ENCODE results near the gene TRMT112.

GRCh38 chr11:64356498-64357411 is 39.4 kb upstream of the TRMT112 start:
- TF ChIP-seq POLR2A (IDR thresholded peaks at IDR 0.05; ENCODE audit: low read length) (no peak), GATA1 (IDR thresholded peaks at IDR 0.05; ENCODE audit: low read depth, low read length) (no peak)
